Measurements from ENCODE around the gene ZNF804A. TPM values are rescaled to one million over a fixed set of nuclear protein-coding genes. Genes with fewer than 3 reads are reported as not detected.

ZNF804A gene
- total RNA-seq, 2 experiments from 2014 or later, result not detected

DNA sequence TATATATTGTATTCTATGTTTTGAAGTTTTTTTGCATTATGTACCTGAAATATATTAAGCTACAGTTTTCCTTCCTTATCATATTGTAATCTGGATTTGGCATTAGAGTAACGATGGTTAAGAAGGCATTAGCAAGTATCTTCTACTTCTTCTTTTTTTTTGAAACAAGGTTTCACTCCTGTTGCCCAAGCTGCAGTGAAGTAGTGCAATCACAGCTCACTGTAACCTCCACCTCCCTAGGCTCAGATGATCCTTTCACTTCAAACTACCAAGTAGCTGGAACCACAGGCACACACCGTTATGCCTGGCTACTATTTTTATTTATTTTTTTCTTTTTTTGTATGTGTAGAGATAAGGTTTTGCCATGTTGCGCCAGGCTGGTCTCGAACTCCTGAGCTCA, 201.1 kb downstream of the ZNF804A start:
- Histone ChIP-seq H3K36me3 (ENCODE audit: insufficient read depth, low read length) (no peaks in the 10 kb centered on the region), H3K9me3 (ENCODE audit: control insufficient read depth in 1 of 2, insufficient read depth in 1 of 2, low read length in 2 of 2) (peaks cover 0 to 3% of the 10 kb centered on the region in 2 experiments), H3K4me1 (ENCODE audit: insufficient read depth, low read length) (no peaks in the 10 kb centered on the region), H3K27me3 (ENCODE audit: control insufficient read depth in 1 of 2, insufficient read depth in 2 of 2, low read length in 2 of 2) (no peaks in the 10 kb centered on the region), H3K27ac (ENCODE audit: low read depth in 1 of 2, low read length in 2 of 2) (no peak overlapping the region), H3K4me3 (ENCODE audit: low read length) (no peak overlapping the region)
- TF ChIP-seq, protein P1, sequence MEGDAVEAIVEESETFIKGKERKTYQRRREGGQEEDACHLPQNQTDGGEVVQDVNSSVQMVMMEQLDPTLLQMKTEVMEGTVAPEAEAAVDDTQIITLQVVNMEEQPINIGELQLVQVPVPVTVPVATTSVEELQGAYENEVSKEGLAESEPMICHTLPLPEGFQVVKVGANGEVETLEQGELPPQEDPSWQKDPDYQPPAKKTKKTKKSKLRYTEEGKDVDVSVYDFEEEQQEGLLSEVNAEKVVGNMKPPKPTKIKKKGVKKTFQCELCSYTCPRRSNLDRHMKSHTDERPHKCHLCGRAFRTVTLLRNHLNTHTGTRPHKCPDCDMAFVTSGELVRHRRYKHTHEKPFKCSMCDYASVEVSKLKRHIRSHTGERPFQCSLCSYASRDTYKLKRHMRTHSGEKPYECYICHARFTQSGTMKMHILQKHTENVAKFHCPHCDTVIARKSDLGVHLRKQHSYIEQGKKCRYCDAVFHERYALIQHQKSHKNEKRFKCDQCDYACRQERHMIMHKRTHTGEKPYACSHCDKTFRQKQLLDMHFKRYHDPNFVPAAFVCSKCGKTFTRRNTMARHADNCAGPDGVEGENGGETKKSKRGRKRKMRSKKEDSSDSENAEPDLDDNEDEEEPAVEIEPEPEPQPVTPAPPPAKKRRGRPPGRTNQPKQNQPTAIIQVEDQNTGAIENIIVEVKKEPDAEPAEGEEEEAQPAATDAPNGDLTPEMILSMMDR (IDR thresholded peaks at IDR 0.05), result no peak
- peaks cover 8% of the 10 kb centered on the region for H3K9me3 Mint-ChIP-seq
- H3K4me3 Mint-ChIP-seq, result no peak overlapping the region
- ChIA-PET POLR2A (no interaction called here), CTCF (no interaction called here)
- no peaks in the 10 kb centered on the region for H3K36me3 Mint-ChIP-seq (ENCODE audit: low read depth)
- no peak overlapping the region for H3K27ac Mint-ChIP-seq
- no peaks in the 10 kb centered on the region for H3K4me1 Mint-ChIP-seq (ENCODE audit: low read depth)
- no peaks in the 10 kb centered on the region for H3K27me3 Mint-ChIP-seq
- ATAC-seq (ENCODE audit: poor library complexity) (no peak), DNase-seq (no peak)
- intact Hi-C loops (cut with DNase I, micrococcal nuclease), result no loop called here

DNA sequence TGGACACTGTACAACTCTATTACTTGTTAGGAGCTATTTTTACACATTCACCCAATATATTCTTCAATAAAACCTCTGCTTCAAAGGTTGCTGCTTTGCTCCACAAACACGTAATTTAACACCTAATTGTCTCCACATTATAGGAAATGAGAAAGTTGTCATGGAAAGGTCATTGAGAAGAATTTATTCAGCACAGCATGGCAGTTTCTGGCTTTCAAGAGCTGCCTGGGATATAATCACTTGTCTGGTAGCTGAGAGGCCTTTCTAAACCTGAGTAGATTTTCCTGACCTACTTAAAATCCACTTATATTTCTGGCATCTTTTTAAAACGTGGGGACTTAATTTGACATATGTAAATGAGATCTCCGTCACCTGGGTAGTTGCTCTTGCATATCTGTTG, 216.1 kb downstream of the ZNF804A start:
- Histone ChIP-seq H3K27ac (ENCODE audit: low read depth in 1 of 2, low read length in 2 of 2) (no peak overlapping the region), H3K9me3 (ENCODE audit: control insufficient read depth in 1 of 2, insufficient read depth in 1 of 2, low read length in 2 of 2) (peaks cover 0 to 3% of the 10 kb centered on the region in 2 experiments), H3K4me1 (ENCODE audit: insufficient read depth, low read length) (no peaks in the 10 kb centered on the region), H3K27me3 (ENCODE audit: control insufficient read depth in 1 of 2, insufficient read depth in 2 of 2, low read length in 2 of 2) (no peaks in the 10 kb centered on the region), H3K4me3 (ENCODE audit: low read length) (no peak overlapping the region), H3K36me3 (ENCODE audit: insufficient read depth, low read length) (no peaks in the 10 kb centered on the region)
- intact Hi-C loops (cut with DNase I, micrococcal nuclease), result no loop called here
- Mint-ChIP-seq H3K4me1 (ENCODE audit: low read depth) (no peaks in the 10 kb centered on the region), H3K36me3 (ENCODE audit: low read depth) (no peaks in the 10 kb centered on the region), H3K4me3 (no peak overlapping the region), H3K27me3 (no peaks in the 10 kb centered on the region), H3K9me3 (peaks cover 8% of the 10 kb centered on the region), H3K27ac (no peak overlapping the region)
- POLR2A ChIA-PET, result no interaction called here
- CTCF ChIA-PET, result no interaction called here
- TF ChIP-seq, protein P1 (IDR thresholded peaks at IDR 0.05), result no peak
- no peak for DNase-seq
- ATAC-seq (ENCODE audit: poor library complexity), result no peak

DNA sequence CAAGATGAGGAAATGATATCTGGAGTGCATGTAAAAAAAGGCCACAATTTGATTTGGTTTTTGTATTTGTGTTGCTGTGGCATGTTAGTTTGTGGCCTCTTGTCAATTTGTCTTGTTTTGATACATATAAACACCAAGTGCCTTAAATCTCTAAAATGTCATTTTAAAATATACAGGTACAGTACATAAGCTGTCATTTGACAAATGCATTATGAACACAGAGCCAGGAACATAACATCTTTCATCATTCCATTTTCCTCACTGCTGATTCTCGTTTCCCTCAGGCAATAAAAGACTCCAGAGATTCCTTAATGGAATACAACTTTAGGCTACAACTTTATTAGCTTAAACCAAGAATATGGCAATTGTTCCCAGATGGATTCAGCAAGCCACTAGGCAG, 217.5 kb downstream of the ZNF804A start:
- CTCF ChIA-PET, result no interaction called here
- H3K36me3 Mint-ChIP-seq (ENCODE audit: low read depth), result no peaks in the 10 kb centered on the region
- TF ChIP-seq, protein P1 (IDR thresholded peaks at IDR 0.05), result no peak

More for the DNA sequence above, 217.5 kb downstream of the ZNF804A start:
- POLR2A ChIA-PET, result no interaction called here
- no peaks in the 10 kb centered on the region for H3K36me3 ChIP-seq (ENCODE audit: insufficient read depth, low read length)
- no peak overlapping the region for H3K4me3 ChIP-seq (ENCODE audit: low read length)
- H3K27ac ChIP-seq (ENCODE audit: low read depth in 1 of 2, low read length in 2 of 2), result no peak overlapping the region
- H3K4me1 Mint-ChIP-seq (ENCODE audit: low read depth), result no peaks in the 10 kb centered on the region
- no peak overlapping the region for H3K4me3 Mint-ChIP-seq
- ATAC-seq (ENCODE audit: poor library complexity) (no peak), DNase-seq (no peak)
- intact Hi-C loops (cut with DNase I, micrococcal nuclease), result no loop called here
- H3K27ac Mint-ChIP-seq, result no peak overlapping the region
- H3K9me3 Mint-ChIP-seq, result peaks cover 13% of the 10 kb centered on the region
- H3K27me3 ChIP-seq (ENCODE audit: control insufficient read depth in 1 of 2, insufficient read depth in 2 of 2, low read length in 2 of 2), result no peaks in the 10 kb centered on the region
- H3K27me3 Mint-ChIP-seq, result no peaks in the 10 kb centered on the region
- no peaks in the 10 kb centered on the region for H3K4me1 ChIP-seq (ENCODE audit: insufficient read depth, low read length)
- H3K9me3 ChIP-seq (ENCODE audit: control insufficient read depth in 1 of 2, insufficient read depth in 1 of 2, low read length in 2 of 2), result no peaks in the 10 kb centered on the region
